Mammary epithelial cell (primary cell): ENCODE results near the gene SEMA6A.

ENCODE experiments used
- EZH2 ChIP-seq: IDR thresholded peaks from 2 replicates; pipeline ENCODE4 v1.6.1; 2012; ENCODE audit warnings: low read length, inconsistent platforms, borderline replicate concordance
- TF ChIP-seq, protein P1 (sequence below), 2 donors: IDR thresholded peaks in 1 of 2; conservative IDR thresholded peaks in 1 of 2; 2 replicates each; pipeline ENCODE4 v1.5.1; 2011 to 2012; ENCODE audit warnings: inconsistent platforms in 2 of 2, low read length in 2 of 2, mild to moderate bottlenecking in 2 of 2, control low read depth in 1 of 2, low read depth in 1 of 2; ENCODE audit not compliant: insufficient read depth in 1 of 2; ENCODE audit errors: extremely low read depth in 1 of 2

DNA sequence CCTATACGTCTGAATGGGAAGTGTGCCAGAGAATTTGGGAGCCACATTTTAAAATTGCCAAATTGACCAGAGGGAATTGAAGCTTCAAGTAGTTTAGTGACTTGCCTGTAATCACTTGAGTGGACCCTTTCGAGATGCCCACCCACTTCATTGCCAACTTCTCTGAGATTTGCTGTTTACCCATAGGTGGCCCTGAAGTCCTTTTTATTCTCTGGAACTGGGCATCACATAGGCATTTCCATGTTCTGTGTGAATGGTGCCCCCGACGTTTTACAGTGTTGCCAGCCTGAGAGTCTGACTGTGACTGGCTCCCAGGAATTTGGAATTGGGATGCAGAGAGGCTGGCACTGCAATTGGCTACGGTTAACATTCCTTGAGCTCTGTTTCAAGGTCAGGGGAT lies 158.6 kb downstream of the SEMA6A start:
- TF ChIP-seq, protein P1, sequence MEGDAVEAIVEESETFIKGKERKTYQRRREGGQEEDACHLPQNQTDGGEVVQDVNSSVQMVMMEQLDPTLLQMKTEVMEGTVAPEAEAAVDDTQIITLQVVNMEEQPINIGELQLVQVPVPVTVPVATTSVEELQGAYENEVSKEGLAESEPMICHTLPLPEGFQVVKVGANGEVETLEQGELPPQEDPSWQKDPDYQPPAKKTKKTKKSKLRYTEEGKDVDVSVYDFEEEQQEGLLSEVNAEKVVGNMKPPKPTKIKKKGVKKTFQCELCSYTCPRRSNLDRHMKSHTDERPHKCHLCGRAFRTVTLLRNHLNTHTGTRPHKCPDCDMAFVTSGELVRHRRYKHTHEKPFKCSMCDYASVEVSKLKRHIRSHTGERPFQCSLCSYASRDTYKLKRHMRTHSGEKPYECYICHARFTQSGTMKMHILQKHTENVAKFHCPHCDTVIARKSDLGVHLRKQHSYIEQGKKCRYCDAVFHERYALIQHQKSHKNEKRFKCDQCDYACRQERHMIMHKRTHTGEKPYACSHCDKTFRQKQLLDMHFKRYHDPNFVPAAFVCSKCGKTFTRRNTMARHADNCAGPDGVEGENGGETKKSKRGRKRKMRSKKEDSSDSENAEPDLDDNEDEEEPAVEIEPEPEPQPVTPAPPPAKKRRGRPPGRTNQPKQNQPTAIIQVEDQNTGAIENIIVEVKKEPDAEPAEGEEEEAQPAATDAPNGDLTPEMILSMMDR (conservative IDR thresholded peaks at IDR 0.05 in 1 of 2, IDR thresholded peaks at IDR 0.05 in 1 of 2; ENCODE audit: extremely low read depth in 1 of 2, insufficient read depth in 1 of 2, low read depth in 1 of 2, low read length in 2 of 2) = no peak
- TF ChIP-seq EZH2 = no peak
